HG03139 (cell line): ENCODE measurements around the gene CPNE7.

Source experiments
- ATAC-seq: cut with Tn5 transposase; IDR thresholded peaks from one replicate; pipeline ENCODE4 v1.9.1; 2021; ENCODE audit not compliant: unreplicated experiment

Gene CPNE7

GRCh38 chr16:89548344-89549006 is 27.1 kb upstream of the CPNE7 start:
- ATAC-seq, result no peak

GRCh38 chr16:89549007-89549700 is 26.4 kb upstream of the CPNE7 start:
- no peak for ATAC-seq

- no peak for ATAC-seq
These were observed 25.0 kb upstream of the CPNE7 start for GRCh38 chr16:89550421-89551007.

GRCh38 chr16:89552329-89552728 is 23.2 kb upstream of the CPNE7 start:
- ATAC-seq, result no peak

- ATAC-seq, result no peak
These were observed 22.6 kb upstream of the CPNE7 start for GRCh38 chr16:89552913-89553312.

- no peak for ATAC-seq
These were observed 21.8 kb upstream of the CPNE7 start for GRCh38 chr16:89553733-89554132.

GRCh38 chr16:89554343-89554742 is 21.2 kb upstream of the CPNE7 start:
- no peak for ATAC-seq

GRCh38 chr16:89555265-89555664 is 20.3 kb upstream of the CPNE7 start:
- no peak for ATAC-seq

- ATAC-seq, result no peak
These were observed 19.8 kb upstream of the CPNE7 start for GRCh38 chr16:89555780-89556179.

GRCh38 chr16:89556750-89557689 is 18.5 kb upstream of the CPNE7 start:
- no peak for ATAC-seq

- no peak for ATAC-seq
These were observed 17.7 kb upstream of the CPNE7 start for GRCh38 chr16:89557690-89558490.

- ATAC-seq, result peak; percentile 78
These were observed 15.0 kb upstream of the CPNE7 start, which contains the start of gene RPL13 for GRCh38 chr16:89560378-89561141. Gene RPL13, plus strand, starts transcription at chr16:89560682. Its CDS starts 278 bp downstream, at chr16:89560960.

GRCh38 chr16:89561142-89561883 is 14.2 kb upstream of the CPNE7 start:
- no peak for ATAC-seq

- no peak for ATAC-seq
These were observed 13.5 kb upstream of the CPNE7 start for GRCh38 chr16:89561884-89562599.

- no peak for ATAC-seq
These were observed 12.6 kb upstream of the CPNE7 start for GRCh38 chr16:89562939-89563338.

GRCh38 chr16:89563639-89564392 is 11.7 kb upstream of the CPNE7 start:
- ATAC-seq, result no peak

- no peak for ATAC-seq
These were observed 10.9 kb upstream of the CPNE7 start for GRCh38 chr16:89564476-89565255.
